CD4-positive, alpha-beta T cell treated with Interleukin-15 for 4 hours (primary cell): ENCODE measurements around the gene FBLN7.

Experiments used
- DNase-seq: peaks from one replicate; pipeline ENCODE4 v3.0.0-alpha.2; 2020; ENCODE audit warnings: low spot score

The FBLN7 gene

GRCh38 chr2:112157472-112157871 lies 19.3 kb downstream of the FBLN7 start:
- DNase-seq: no peak

GRCh38 chr2:112159454-112159921 lies 21.3 kb downstream of the FBLN7 start:
- no peak for DNase-seq

GRCh38 chr2:112160283-112161250 lies 22.4 kb downstream of the FBLN7 start:
- no peak for DNase-seq

- DNase-seq: no peak
Observed at GRCh38 chr2:112161431-112162145, 23.4 kb downstream of the FBLN7 start.

- DNase-seq: no peak
Observed at GRCh38 chr2:112162341-112162740, 24.2 kb downstream of the FBLN7 start.

GRCh38 chr2:112162956-112163355 lies 24.8 kb downstream of the FBLN7 start:
- DNase-seq: no peak

- DNase-seq: no peak
Observed at GRCh38 chr2:112163541-112163981, 25.4 kb downstream of the FBLN7 start.

GRCh38 chr2:112164876-112165275 lies 26.7 kb downstream of the FBLN7 start:
- no peak for DNase-seq

GRCh38 chr2:112165296-112165695 lies 27.1 kb downstream of the FBLN7 start:
- no peak for DNase-seq

GRCh38 chr2:112166806-112167499 lies 28.8 kb downstream of the FBLN7 start:
- DNase-seq: no peak

GRCh38 chr2:112168422-112169124 lies 30.4 kb downstream of the FBLN7 start:
- DNase-seq: no peak

GRCh38 chr2:112170495-112170894 lies 32.3 kb downstream of the FBLN7 start:
- no peak for DNase-seq

- no peak for DNase-seq
Observed at GRCh38 chr2:112173646-112174319, 35.6 kb downstream of the FBLN7 start.

- DNase-seq: no peak
Observed at GRCh38 chr2:112174383-112174782, 36.2 kb downstream of the FBLN7 start.

GRCh38 chr2:112175333-112175732 lies 37.1 kb downstream of the FBLN7 start:
- DNase-seq: no peak

- no peak for DNase-seq
Observed at GRCh38 chr2:112175958-112176573, 37.9 kb downstream of the FBLN7 start.

GRCh38 chr2:112181571-112182290 lies 43.5 kb downstream of the FBLN7 start:
- peak; percentile 71 for DNase-seq

- peak; percentile 56 for DNase-seq
Observed at GRCh38 chr2:112182581-112183034, 44.4 kb downstream of the FBLN7 start.

GRCh38 chr2:112183327-112184025 lies 45.3 kb downstream of the FBLN7 start:
- DNase-seq: no peak
